ENCODE results near the gene AGFG1. TPM values are rescaled to one million over a fixed set of nuclear protein-coding genes. Genes with fewer than 3 reads are reported as not detected.
A peak's percentile ranks its signal among the peaks of the same experiment; 100 is the strongest.

The AGFG1 gene
- total RNA-seq, 1 experiment from 2014 or later: 72.5 TPM

DNA sequence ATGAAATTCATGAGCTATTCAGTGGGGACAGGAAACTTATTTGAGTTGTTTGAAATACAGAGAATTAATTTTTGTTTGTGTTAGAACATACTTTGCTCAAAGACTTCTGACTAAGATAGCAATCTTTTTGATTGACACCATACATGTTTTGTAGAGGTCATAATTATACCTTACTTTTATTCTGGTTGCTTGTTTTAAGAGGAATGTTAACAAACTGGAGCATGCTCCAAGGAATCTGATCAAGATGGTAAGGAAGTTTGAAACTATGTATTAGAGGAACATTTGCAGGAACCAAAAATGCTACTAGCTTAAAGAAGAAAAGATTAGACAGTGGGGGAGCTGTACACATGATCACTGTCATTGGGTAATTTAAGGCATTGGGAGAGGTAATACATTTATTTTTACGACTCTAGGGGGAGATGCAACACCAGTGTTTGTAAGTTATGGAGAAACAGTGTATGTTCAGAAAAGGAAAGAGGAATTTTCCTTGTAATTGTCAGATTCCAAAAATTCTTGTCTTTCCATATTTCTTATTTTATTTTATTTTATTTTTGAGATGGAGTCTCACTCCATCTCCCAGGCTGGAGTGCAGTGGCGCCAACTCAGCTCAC is 8.0 kb downstream of the AGFG1 start:
- no peak overlapping the region for H3K9ac ChIP-seq (ENCODE audit: low read length)
- H3K4me3 ChIP-seq (replicated peaks in 1 of 2; ENCODE audit: low read depth in 1 of 2, low read length in 2 of 2): no peak overlapping the region
- ATAC-seq: peak; percentile 72
- no peak overlapping the region for H3K4me2 ChIP-seq (ENCODE audit: low read length)
- TF ChIP-seq YY1 (IDR thresholded peaks at IDR 0.05; ENCODE audit: extremely low read depth, insufficient replicate concordance, low read depth, low read length) (no peak), RAD21 (IDR thresholded peaks at IDR 0.05; ENCODE audit: low read depth) (peak; percentile 73), MAX (IDR thresholded peaks at IDR 0.05) (0 out of 2 replicates have a peak, but pooled peaks have one; percentile 25), CEBPB (IDR thresholded peaks at IDR 0.05; ENCODE audit: low read depth) (0 out of 2 replicates have a peak, but pooled peaks have one; percentile 26), JUND (IDR thresholded peaks at IDR 0.05) (peak; percentile 2; the same call in 1 of the 2 replicates)
- TF ChIP-seq, protein P1, sequence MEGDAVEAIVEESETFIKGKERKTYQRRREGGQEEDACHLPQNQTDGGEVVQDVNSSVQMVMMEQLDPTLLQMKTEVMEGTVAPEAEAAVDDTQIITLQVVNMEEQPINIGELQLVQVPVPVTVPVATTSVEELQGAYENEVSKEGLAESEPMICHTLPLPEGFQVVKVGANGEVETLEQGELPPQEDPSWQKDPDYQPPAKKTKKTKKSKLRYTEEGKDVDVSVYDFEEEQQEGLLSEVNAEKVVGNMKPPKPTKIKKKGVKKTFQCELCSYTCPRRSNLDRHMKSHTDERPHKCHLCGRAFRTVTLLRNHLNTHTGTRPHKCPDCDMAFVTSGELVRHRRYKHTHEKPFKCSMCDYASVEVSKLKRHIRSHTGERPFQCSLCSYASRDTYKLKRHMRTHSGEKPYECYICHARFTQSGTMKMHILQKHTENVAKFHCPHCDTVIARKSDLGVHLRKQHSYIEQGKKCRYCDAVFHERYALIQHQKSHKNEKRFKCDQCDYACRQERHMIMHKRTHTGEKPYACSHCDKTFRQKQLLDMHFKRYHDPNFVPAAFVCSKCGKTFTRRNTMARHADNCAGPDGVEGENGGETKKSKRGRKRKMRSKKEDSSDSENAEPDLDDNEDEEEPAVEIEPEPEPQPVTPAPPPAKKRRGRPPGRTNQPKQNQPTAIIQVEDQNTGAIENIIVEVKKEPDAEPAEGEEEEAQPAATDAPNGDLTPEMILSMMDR (IDR thresholded peaks at IDR 0.05 in 2 of 3, conservative IDR thresholded peaks at IDR 0.05 in 1 of 3; ENCODE audit: borderline replicate concordance in 1 of 3, insufficient read depth in 1 of 3, low read depth in 2 of 3, low read length in 2 of 3): peak; percentile 19 to 65 (median 37); a peak in 4 of 6 replicates
- peaks cover 0 to 3% of the 10 kb centered on the region in 2 experiments; a peak in 2 of 4 replicates for H3K4me1 ChIP-seq (ENCODE audit: control insufficient read depth in 1 of 2, insufficient read depth in 2 of 2, low read length in 2 of 2)
- H2AFZ ChIP-seq (ENCODE audit: low read depth, low read length, poor library complexity, severe bottlenecking): no peak overlapping the region
- H3K27me3 ChIP-seq (ENCODE audit: insufficient read depth, low read length): no peaks in the 10 kb centered on the region
- H3K27ac ChIP-seq (ENCODE audit: low read depth, low read length): no peak overlapping the region
- POLR2A ChIA-PET: no interaction called here
- DNase-seq (ENCODE audit: low read depth, low spot score): no peak
- no peaks in the 10 kb centered on the region for H3K9me3 ChIP-seq (ENCODE audit: control insufficient read depth in 1 of 2, insufficient read depth in 1 of 2, low read depth in 1 of 2, low read length in 2 of 2)
- H4K20me1 ChIP-seq (ENCODE audit: insufficient read depth): peaks cover 38% of the 10 kb centered on the region; the same call in 1 of the 2 replicates
- peaks cover 100% of the 10 kb centered on the region for H3K79me2 ChIP-seq (ENCODE audit: insufficient read depth, low read length)
- RAD21 ChIA-PET (ENCODE audit: low non-redundant PET in 1 of 2, low total read pairs in 2 of 2, uncharacterized antibody in 2 of 2, unreplicated experiment in 2 of 2): no interaction called here
- no peaks in the 10 kb centered on the region for H3K9me2 ChIP-seq (ENCODE audit: insufficient read depth)
- BruUV-seq (replicated peaks): TSS peak; percentile 0
- intact Hi-C loops (cut with micrococcal nuclease): loop anchor here (2.0 to 10.0 kb wide), 5 partner anchors 177 to 405 kb away; no protein-coding TSS in a partner anchor
- H3K36me3 ChIP-seq (ENCODE audit: control insufficient read depth in 1 of 2, insufficient read depth in 2 of 2, low read length in 2 of 2): no peaks in the 10 kb centered on the region
- CTCF ChIA-PET: interaction anchor here (0.6 to 1.6 kb wide), 6 partner anchors 9 to 406 kb away, joined by 3 to 13 read pairs (median 4); partner anchors contain the start of gene AGFG1

Data from HCT116 (cell line).